Dermis microvascular lymphatic vessel endothelial cell (primary cell): ENCODE results near the gene BCAS4. TPM values are rescaled to one million over a fixed set of nuclear protein-coding genes. Genes with fewer than 3 reads are reported as not detected.

ENCODE experiments used
- DNase-seq, 2 donors: peaks; one replicate each; pipeline versions ENCODE4 v3.0.0 to v3.0.0-alpha.2; 2010; ENCODE audit warnings: low read depth in 2 of 2
- total RNA-seq: library from RNA; depleted of rRNA; stranded (reverse); fragments of >200 nt; gene quantifications from 2 replicates; pipeline ENCODE4 v1.2.1, GENCODE V29; 2014

Gene BCAS4
- total RNA-seq, 1 donor from 2014 or later: 1.5 TPM

DNA sequence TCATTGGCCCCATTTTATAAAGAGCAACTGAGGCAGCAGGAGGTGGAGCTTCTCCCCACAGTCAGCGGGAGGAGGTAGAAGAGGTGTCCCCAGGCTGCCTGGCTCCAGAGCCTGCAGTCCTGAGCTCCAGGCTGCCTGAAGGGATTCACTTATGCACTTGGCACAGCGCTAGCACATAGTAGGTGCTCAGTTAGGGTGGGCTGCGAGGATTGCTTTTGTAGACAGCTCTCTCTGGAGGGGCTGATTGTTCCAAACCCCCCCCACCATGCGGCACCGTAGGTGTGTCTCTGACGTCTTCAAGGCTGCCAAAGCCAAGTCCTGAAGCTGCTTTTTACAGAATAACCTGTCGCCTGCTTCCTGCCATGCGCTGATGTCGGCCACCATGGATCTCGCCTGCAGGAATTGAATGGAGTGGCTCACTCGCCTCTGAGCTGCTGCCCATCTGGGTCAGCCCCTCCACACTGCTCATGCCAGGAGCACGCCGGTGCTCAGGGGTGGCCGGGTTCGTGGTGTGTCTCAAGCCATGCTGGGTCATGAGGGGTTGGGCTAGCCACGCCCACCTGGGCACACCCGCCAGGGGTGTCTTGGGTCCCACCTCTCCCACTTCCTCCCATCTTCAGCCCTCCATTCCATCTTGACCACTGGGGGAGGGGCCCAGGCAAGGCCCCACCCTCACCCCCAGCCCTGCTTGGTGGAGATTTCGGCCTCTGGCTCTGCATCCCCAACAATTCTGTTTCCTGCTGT, 59.8 kb downstream of the BCAS4 start:
- no peak for DNase-seq

DNA sequence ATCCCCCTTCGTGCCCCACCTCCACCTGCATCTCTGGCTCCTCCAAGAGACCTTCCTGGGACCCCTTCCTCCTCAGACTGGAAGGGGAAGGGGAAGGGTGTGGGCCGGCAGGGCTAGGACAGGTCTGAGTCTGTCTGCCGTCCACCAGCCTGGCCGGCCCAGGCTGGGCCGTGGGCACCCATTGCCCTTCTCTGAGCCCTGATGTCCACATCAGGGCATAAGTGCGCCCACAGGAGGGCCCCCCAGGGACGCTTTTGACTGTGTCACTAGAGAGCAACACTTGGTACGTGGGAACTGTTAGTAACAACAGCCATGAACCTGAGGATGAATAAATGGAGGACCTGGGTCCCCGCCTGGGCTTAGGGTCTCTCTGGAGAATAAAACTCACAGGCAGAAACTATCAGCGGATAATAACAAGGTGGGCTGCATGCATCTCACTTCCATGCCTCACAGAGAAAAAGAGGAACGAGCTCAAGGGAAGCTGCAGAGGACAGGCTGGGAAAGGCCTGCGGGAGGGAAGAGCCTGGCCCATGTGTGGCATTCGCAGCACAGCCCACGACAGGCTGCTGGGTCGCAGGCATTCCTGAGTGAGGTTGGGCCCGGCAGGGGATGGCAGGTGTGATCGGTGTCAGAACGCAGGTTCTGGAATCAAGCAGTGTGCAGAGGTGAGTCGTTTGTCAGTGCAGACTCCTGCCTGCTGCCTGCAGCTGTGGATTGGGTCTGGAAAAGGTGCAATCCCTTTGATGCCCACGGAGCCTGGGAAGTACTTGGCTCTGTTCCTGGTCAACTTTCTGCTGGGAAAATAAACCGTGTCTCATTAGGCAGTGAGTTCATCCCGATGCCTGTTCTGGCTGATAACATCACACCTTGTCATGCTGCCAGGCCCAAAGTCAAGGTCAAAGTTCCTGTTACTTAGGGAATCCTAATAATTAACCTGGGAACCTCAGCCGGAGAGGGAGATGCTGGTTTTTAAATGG, 60.9 kb downstream of the BCAS4 start:
- DNase-seq: no peak

DNA sequence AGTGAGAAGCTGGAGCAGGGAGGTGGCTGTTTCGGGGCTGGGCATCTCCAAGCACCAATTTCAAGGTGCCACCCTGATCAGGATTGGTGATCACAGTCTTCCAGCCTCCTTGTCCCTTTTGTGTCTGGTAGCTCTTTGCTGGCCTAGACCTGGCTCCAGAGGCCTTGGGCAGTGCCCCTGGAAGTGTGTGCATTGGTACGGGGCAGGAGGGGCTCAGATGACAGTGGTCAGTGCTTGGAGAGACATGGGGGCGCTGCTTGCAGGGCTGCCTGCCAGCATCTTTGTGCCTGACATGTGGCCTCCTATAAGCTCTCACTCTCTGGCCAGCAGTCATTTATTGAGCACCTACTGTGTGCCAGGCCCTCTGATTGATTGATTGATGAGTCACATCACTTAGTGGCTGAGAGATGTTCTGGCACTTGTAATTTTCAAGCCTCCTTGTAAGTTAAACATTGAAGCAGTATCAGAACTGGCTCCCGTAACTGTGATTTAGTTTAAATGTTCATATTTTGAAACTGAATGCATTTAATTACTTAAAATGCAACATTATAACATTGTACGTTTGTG, 61.7 kb downstream of the BCAS4 start:
- no peak for DNase-seq

DNA sequence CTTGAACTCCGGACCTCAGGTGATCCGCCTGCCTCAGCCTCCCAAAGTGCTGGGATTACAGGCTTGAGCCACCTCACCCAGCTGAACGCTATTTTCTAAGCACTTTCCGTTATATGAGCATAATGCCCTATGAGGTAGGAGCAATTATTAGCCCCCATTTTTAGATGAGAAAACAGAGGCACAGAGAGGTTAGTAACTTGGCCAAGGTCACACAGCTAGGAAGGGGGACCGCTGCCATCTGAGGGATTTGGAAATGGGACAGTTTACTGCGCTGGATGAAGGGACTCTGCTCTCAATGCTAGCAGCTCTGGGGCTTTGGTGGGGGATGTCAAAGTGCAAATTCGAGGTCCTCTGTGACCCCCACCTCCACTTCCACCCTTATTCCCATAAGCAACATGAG, 62.5 kb downstream of the BCAS4 start:
- DNase-seq: no peak

DNA sequence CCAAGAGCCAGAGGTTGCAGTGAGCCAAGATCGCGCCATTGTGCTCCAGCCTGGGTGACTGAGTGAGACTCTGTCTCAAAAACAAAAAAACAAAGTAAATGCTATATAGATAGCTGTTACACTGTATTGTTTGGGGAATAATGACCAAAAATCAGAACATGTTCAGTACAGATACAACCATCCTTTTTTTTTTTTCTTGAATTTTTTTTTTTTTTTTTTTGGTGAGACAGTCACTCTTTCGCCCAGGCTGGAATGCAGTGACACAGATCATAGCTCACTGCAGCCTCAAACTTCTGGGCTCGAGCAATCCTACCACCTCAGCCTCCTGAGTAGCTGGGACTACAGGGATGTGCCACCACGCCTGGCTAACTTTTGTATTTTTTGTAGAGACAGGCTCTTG, 63.7 kb downstream of the BCAS4 start:
- DNase-seq: no peak

GRCh38 chr20:50859161-50859560, 64.3 kb downstream of the BCAS4 start:
- no peak for DNase-seq

DNA sequence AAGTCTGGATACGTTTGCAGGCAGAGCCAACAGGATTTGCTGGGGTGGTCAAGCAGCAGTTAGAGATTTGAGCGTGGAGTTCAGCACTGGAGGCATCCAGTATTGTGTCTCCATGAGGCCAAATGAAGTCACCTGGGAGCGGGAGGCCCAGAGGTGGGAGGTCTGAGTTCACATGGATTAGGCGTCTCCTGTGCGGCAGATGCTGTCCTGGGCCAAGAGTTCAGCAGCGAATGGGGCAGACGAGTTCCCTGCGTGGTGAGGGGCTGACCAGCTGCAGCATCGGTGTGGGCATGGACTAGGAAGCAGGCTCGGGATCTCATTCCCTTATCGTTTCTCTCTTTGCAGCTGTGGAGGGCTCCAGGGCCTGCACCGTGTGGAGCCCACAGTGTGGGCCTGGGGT, 66.2 kb downstream of the BCAS4 start:
- no peak for DNase-seq

DNA sequence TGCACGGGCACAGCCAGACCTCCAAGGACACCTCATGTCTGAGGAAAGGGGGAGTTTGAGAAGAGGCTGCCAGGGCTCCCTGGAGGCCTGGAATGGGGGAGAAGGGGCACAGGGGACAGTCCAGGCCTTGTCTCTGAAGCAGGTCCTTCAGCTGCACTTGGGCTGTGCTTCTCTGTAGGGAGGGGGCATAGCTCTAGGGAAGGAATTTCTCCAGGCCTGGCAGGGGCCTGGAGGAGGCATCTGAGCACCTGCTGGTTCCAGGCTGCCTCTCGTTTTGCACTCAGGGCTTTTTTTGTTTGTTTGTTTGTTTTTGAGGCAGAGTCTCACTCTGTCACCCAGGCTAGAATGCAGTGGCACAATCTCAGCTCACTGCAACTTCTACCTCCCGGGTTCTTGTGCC, 67.7 kb downstream of the BCAS4 start:
- no peak for DNase-seq

DNA sequence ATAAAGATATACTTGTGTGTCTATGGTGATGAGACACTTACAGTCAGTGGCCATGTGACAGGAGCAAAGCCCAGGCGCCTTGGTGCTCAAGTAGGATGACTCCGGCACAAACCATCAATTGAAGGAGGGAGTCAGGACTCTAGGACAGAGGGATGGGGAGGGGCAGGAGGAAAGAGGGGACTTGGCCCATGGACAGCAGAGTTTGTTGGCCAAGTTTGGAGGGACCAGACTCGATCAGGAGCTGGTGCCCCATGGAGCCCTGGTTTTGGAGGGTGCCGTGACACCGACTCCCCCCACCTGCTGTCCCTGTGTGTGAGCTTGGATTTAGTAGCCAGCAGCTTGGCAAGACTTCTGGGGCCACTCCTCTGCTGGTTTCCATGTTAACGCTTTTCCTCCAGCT, 70.3 kb downstream of the BCAS4 start:
- no peak for DNase-seq

GRCh38 chr20:50865591-50865990, 70.7 kb downstream of the BCAS4 start:
- no peak for DNase-seq

GRCh38 chr20:50866036-50866685, 71.3 kb downstream of the BCAS4 start:
- no peak for DNase-seq

DNA sequence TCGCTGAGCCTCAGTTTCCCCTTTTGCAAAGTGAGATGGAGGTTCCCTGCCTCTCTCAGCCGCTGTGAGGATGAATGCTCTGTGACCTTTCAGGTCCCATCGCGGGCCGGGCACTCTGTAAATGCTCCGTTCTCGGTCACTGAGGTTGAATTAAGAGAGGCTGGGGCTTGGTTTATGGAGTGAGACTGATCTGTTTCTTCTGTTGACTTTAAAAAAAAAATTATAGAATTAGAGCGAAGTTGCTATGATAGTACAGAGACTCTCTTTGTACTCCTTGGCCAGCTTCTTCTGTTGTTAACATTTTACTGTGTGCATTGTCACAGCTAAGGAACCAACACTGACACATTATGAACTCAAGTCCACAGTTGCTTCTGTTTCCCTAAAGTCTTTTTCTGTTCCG, 72.0 kb downstream of the BCAS4 start:
- DNase-seq: no peak

DNA sequence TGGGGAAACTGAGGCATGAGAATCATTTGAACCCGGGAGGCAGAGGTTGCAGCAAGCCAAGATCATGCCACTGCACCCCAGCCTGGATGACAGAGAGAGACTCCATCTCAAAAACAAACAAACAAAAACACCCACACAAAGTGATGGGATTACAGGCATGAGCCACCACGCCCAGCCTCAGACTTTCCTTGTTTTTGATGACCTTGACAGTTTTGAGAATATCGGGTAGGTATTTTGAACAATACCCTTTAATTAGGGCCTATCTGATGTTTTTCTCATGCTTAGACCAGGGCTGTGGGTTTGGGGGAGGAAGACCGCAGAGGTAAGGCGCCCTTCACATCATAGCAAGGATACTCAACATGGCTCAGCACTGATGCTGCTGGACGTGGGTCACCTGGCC, 72.9 kb downstream of the BCAS4 start:
- DNase-seq: no peak

DNA sequence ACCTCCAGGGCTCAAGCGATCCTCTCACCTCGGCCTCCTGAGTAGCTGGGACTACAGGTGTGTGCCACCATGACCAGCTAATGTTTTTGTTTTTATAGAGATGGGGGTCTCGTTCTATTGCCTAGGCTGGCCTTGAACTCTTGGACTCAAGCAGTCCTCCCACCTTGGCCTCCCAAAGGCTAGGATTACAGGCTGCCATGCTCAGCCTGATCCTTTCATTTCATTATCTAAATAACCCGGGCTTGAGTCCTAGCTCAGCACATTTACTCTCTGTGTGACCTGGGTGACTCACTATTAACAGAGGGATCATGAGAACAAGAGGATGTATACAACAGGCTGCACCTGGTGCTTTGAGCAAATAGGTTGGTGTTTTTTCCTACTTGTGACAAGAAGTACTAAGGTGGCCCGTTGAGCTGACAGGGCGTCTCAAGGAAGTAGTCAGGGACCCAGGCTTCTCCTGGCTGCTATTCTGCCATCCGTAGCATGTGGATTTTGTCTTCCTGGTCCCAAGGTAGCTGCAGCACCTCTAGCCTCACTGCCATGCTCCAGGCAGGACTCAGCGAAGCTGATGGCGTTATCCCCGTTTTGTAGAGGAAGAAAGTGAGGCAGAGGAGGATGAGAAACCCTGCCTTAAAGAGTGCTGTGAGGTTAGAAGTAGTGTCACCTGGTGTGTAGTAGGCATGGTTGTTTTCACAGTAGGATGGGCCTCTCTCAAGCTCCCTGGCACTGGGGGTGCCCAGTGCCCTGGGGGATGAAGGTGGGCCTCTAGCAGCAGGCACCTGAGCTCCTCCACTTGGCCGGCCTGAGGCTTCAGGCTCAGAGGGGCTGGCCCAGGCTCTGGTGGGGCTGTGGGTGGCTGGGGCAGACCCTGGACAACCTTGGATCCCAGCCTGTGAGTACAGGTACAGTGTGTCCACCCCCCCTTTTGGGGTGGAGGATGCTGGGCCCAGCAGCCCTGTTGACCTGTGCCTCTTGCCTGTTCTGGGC, 73.9 kb downstream of the BCAS4 start:
- DNase-seq: peak in 1 of 2 donors; percentile 19

GRCh38 chr20:50870561-50871161, 75.8 kb downstream of the BCAS4 start:
- no peak for DNase-seq

- peak in 1 of 2 donors; percentile 28 for DNase-seq
Measured at GRCh38 chr20:50872560-50873425, 77.9 kb downstream of the BCAS4 start.

- DNase-seq: no peak
Measured at GRCh38 chr20:50873585-50873984, 78.7 kb downstream of the BCAS4 start.

- DNase-seq: no peak
Measured at GRCh38 chr20:50874111-50874757, 79.4 kb downstream of the BCAS4 start.
